ENCODE data around the gene CAPN2.

The CAPN2 gene

DNA sequence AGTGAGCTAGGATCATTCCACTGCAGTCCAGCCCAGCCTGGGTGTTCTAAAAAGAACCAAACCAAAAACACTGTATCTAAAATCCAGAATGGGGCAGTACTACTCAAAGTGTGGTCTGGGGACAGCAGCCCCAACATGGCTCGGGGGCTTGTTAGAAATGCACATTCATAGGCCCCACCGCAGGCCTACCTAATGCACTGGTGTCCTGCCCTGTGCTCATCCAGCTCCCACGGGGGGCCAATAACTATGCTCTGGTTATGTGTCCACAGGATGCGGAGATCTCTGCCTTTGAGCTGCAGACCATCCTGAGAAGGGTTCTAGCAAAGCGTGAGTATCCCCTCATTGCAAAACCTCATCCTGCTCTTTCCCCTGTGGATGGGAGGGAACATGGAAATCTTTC, 51.5 kb downstream of the CAPN2 start:
- DNase-seq = no peak

- no peak for DNase-seq
These were observed 52.8 kb downstream of the CAPN2 start for GRCh38 chr1:223765036-223765718.

DNA sequence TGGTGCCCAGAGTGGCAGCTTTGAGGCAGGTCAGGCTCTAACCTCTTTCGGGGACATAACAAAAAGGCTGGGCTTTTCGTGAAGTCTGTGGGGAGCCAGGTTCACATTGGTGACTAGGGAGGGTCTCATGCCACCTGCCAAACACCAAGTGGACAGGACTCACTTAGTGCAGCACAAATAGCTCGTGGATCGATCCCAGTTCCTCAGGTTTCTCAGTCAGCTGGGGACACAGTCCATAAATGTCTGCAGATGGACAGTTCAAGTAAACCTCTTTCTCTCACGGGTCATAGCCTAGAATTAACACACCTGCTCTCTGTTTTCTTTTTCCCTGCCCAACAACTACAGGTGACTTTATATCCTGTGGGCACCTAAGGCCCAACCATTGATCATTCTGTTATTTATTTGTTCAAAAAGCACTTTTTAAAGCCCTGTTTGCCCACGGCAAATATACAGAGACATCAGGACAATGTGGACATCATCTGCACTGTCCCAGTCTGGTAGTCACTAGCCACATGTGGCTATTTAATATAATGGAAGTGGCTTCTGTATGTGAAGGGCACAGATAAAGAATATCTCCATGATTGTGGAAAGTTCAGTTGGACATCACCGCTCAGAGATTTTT, 53.5 kb downstream of the CAPN2 start:
- no peak for DNase-seq

DNA sequence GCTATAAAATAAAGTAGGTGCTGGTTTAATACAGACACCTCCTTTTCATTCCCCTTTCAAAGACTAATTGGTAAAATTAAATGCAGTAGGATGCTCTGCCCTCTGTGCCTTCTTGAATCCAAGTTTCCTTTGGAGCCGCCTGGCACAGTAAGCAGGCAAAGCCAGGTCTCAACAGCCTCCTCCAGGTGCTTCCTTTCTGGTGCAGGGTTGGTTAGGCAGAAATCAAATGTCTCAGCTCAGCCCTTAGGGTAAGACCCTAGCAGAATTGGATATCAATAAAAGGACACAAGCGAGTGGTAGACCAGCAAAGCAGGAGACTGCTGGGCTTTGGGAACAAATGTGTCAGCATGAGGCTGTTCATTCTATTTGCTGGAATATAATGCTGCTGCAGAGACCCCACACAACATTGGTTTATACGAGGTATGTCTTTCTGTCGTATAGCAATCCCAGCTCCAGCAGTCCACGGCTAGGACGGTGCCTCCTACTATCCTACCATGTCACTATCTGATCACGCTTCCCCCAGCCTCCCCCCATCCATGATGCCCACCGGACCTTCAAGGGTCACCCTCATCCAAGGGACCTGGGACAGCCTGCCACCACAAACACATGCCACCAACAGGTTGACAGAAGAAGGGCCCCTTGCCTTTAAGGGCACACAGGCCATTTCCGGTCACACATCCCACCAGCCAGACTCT, 58.4 kb downstream of the CAPN2 start:
- no peak for DNase-seq

- DNase-seq = no peak
These were observed 59.1 kb downstream of the CAPN2 start for GRCh38 chr1:223771469-223771813.

DNA sequence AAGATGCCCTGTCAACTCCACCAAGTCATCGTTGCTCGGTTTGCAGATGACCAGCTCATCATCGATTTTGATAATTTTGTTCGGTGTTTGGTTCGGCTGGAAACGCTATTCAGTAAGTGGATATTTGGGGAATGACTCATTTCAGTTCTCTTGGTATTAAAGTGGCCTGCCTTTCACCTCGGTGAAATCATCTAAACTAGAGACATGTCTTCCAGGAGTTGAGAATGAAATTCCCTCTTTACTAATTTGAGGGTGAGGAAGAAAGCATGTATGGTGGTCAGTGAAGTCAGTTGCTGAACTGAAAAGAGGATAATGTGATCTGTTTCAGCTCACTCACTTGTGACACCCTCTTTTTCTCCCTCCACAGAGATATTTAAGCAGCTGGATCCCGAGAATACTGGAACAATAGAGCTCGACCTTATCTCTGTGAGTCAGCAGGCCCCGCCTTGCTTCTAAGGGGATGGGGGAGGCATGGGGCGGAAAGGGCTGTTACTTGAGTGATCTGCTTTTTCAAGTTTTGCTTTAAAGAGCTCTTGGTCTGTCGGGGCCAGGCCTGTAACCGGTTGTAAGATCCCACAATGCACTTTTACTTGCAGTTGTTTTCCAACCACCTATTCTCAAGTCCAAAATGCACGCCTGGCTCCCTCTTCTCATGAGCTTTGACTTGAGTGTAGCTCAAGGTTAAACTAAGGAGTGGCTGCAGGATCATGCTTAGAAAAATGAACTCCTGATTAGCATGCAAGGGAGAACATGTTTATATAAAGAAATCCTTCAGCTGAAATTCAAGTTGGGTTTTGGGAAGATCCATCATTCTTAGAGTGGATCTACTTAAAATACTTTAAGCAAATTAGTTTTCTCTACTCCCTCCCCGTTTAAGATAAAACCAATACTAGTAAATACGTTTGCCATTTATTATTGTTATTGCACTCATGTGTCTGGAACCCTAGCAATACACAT, 59.8 kb downstream of the CAPN2 start:
- no peak for DNase-seq

- no peak for DNase-seq
These were observed 60.4 kb downstream of the CAPN2 start for GRCh38 chr1:223772771-223773160.

DNA sequence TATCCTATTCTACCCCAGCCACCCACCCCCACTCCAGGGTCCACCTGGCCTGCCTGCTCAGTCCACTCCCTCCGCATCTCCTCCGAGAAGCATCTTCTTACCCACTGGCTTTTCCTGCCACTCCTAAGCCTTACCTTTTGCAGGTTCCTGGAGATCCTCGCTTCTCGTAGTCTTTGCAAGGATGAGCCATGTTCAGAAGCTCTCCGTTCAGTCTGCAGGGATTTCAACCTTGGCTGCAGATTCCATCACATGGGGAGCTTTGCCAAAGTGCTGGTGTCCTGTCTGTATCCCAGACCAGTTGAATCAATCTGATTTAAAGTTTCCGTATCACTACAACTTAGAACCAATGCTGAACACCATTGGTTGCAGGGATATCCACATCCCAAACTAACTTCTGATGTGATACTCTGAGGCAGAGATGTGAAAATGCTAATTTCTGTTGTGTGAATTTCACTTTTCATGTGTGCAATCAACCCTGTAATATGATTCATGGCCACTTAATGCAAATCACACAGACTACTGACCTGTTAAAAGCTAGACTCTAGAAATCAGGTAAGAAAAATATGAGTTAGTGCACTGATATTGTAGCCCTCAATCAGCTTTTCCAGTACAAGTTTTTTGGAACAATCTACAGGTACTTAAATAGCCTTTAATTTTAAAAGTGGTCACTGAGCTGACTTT, 61.9 kb downstream of the CAPN2 start:
- DNase-seq = no peak

GRCh38 chr1:223775054-223775453, 62.7 kb downstream of the CAPN2 start:
- DNase-seq = no peak

GRCh38 chr1:223775711-223776074, 63.4 kb downstream of the CAPN2 start:
- DNase-seq = no peak

DNA sequence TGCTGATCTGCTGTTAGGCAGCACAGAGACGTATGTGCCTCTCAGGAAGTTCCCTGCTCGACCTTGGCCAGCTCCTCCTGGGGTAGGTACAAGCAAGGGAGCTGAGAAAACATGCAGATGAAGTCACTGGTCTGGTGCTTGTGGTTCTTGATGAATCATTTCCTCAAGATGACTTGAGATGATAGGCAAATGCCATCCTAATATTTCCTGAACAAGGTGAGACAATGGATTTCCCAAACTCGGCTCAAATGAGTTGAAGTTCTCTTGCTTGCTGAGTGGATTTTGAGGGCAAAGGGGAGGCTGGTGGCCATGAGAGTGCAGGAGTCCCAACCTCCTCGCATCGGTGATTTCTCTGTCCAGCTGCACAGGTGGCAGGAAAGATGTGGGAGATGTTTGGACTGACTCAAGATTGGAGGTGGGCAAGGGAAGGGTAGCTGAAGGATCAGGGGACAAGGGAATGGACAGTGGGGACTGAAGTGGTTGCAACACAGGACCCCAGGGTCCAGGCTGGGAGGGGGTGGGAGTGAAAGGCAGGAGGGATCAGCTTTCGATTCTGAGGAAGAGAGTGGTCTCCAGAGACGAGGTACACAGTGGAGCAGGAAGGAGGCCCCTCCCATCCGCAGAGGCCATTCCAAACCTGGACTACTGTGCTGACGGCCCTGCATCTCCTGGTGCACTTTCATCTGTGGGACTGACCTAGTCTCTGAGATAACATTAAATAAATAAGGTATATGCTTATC, 63.9 kb downstream of the CAPN2 start:
- DNase-seq = no peak

- no peak for DNase-seq
These were observed 64.6 kb downstream of the CAPN2 start for GRCh38 chr1:223776826-223777454.

GRCh38 chr1:223780318-223780717, 68.0 kb downstream of the CAPN2 start:
- no peak for DNase-seq

GRCh38 chr1:223780949-223781348, 68.6 kb downstream of the CAPN2 start:
- no peak for DNase-seq

- no peak for DNase-seq
These were observed 71.3 kb downstream of the CAPN2 start for GRCh38 chr1:223783676-223784075.

DNA sequence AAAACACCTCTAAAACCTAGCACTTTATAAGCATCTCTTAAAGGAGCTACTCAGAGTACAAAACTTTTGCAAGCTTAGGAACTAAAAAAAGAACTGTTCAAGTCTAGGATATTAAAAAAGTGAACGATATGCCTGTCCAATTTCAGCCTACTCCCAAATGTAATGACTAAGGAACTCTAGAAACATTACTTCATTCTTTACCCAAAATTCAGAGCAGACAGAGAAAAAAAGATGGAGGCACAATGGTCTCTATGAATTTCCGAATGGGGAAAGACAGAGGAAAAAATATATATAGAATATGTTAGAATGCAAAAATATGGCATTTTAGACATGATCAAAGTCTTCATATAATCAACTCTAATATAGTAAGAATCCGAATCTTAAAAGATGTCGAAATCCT, 72.2 kb downstream of the CAPN2 start:
- DNase-seq = no peak

DNA sequence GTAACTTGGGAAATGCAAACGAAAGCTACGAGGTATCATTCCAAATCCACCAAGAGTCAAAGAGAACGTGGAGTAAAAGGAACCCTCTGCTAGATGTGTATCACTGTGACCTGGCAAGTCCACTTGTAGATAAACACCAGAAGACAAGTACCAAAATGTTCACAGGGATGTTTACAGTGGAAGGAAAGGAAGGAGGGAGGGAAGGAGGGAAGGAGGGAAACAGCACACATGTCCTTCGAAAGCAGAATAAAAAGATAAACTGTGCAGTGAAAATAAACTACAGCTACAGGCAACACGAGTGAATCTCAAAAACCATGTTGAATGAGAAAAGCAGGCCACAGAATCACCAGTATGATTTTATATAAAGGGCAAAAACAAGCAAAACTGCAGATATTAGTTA, 73.5 kb downstream of the CAPN2 start:
- no peak for DNase-seq

DNA sequence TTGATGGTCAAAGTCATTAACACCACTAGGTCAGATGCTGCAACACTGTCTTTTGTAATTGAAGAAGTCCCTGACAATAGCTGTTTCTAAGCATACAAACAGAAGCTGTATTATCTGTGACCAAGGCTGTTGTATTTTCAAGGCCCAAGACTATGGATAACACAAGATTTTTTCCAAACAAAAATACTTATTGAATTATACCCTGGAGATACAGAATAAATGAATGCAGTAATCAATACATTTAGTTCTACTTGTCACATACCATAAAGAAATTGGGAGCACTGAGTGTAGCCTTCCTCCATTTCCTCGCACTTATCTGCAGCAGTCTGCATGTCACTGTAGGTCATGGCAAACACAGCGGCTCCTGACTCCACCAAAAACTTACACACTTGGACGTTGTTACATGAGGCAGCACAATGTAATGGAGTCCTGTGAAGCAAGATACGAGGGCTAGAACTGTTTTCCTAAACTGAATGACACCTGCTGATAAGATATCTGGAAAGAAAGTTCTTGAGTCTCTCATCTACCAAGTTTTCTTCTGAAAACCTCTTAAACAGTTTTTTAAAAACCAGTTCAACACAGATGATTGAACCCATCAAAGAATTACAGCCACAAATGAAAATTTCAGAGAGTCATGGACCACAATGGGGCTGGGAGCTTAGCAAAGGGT, 76.5 kb downstream of the CAPN2 start:
- DNase-seq = no peak

DNA sequence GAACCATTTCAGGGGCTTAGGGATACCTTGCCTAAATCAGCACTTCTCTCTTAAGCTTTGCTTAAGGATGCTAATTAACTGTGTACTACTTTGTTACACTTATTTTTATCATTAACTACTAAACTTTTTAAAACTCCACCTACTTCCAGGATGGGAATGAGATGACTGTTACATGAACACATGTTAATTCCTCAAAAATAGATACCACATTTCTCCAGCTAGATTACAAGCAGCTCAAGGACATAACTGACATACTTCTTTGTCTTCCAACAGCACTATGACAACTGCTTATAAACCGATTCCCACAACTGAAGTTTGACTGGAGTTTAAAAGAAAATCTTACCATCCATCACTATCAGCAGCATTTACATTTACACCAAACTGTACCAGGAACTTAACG, 79.7 kb downstream of the CAPN2 start:
- DNase-seq = no peak

DNA sequence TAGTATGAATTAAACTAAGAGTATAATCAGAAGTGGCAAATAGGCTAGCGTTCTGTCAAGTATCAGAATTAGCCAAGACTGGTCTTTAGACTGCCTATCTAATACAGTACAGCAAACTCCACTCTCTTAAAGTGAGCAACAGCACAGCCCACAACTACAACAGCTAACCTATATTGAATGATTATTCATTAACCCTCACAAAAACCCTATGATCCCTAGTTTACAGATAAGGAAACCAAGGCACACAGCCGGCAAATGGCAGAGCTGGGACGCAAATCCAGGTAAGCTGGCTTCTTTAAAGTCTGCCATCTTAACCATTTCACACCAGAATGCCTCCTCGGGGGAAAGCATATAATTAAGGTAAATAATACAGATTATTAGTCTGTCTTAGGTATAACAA, 81.4 kb downstream of the CAPN2 start:
- no peak for DNase-seq

Measured in NCI-H524 (cell line).